ENCODE results near the gene SPRYD3.

SPRYD3 gene

GRCh38 chr12:53045696-53046045, 33.5 kb downstream of the SPRYD3 start:
- H2AFZ ChIP-seq (ENCODE audit: low read depth, low read length, severe bottlenecking), result no peak overlapping the region
- H3K36me3 ChIP-seq (ENCODE audit: low read length), result no peaks in the 10 kb centered on the region
- no peaks in the 10 kb centered on the region for H3K9me2 ChIP-seq (replicated peaks; ENCODE audit: insufficient read depth, low read length)
- no peaks in the 10 kb centered on the region for H3K9me3 ChIP-seq (ENCODE audit: insufficient read depth, low read length)
- TF ChIP-seq, protein P1, sequence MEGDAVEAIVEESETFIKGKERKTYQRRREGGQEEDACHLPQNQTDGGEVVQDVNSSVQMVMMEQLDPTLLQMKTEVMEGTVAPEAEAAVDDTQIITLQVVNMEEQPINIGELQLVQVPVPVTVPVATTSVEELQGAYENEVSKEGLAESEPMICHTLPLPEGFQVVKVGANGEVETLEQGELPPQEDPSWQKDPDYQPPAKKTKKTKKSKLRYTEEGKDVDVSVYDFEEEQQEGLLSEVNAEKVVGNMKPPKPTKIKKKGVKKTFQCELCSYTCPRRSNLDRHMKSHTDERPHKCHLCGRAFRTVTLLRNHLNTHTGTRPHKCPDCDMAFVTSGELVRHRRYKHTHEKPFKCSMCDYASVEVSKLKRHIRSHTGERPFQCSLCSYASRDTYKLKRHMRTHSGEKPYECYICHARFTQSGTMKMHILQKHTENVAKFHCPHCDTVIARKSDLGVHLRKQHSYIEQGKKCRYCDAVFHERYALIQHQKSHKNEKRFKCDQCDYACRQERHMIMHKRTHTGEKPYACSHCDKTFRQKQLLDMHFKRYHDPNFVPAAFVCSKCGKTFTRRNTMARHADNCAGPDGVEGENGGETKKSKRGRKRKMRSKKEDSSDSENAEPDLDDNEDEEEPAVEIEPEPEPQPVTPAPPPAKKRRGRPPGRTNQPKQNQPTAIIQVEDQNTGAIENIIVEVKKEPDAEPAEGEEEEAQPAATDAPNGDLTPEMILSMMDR (IDR thresholded peaks at IDR 0.05; ENCODE audit: insufficient read depth, low read length, poor library complexity, severe bottlenecking), result no peak
- no peak for TF ChIP-seq EZH2phosphoT487 (conservative IDR thresholded peaks at IDR 0.05; ENCODE audit: low read length)
- no peaks in the 10 kb centered on the region for H3K79me2 ChIP-seq (ENCODE audit: insufficient read depth, low read length)
- no peak overlapping the region for H3K4me2 ChIP-seq (ENCODE audit: low read depth, low read length, poor library complexity, severe bottlenecking)
- no peak overlapping the region for H3K4me3 ChIP-seq (ENCODE audit: insufficient read depth, low read length, poor library complexity, severe bottlenecking)
- H3K9ac ChIP-seq (ENCODE audit: low read length), result no peak overlapping the region
- H3K27ac ChIP-seq (ENCODE audit: low read depth, low read length), result no peak overlapping the region
- no peaks in the 10 kb centered on the region for H4K20me1 ChIP-seq (ENCODE audit: low read depth, low read length)
- H3K27me3 ChIP-seq (ENCODE audit: low read length), result no peaks in the 10 kb centered on the region
- H3F3A ChIP-seq (ENCODE audit: insufficient read depth), result peaks cover 14% of the 10 kb centered on the region

- H3K9ac ChIP-seq (ENCODE audit: low read length), result no peak overlapping the region
- no peak overlapping the region for H3K4me3 ChIP-seq (ENCODE audit: insufficient read depth, low read length, poor library complexity, severe bottlenecking)
- no peaks in the 10 kb centered on the region for H3K9me2 ChIP-seq (replicated peaks; ENCODE audit: insufficient read depth, low read length)
- no peaks in the 10 kb centered on the region for H3K27me3 ChIP-seq (ENCODE audit: low read length)
- H3K79me2 ChIP-seq (ENCODE audit: insufficient read depth, low read length), result no peaks in the 10 kb centered on the region
- no peaks in the 10 kb centered on the region for H3K36me3 ChIP-seq (ENCODE audit: low read length)
- no peak overlapping the region for H3K27ac ChIP-seq (ENCODE audit: low read depth, low read length)
- TF ChIP-seq EZH2phosphoT487 (conservative IDR thresholded peaks at IDR 0.05; ENCODE audit: low read length), result no peak
- TF ChIP-seq, protein P1 (IDR thresholded peaks at IDR 0.05; ENCODE audit: insufficient read depth, low read length, poor library complexity, severe bottlenecking), result no peak
- H4K20me1 ChIP-seq (ENCODE audit: low read depth, low read length), result no peaks in the 10 kb centered on the region
- peaks cover 14% of the 10 kb centered on the region for H3F3A ChIP-seq (ENCODE audit: insufficient read depth)
- no peak overlapping the region for H3K4me2 ChIP-seq (ENCODE audit: low read depth, low read length, poor library complexity, severe bottlenecking)
- H2AFZ ChIP-seq (ENCODE audit: low read depth, low read length, severe bottlenecking), result no peak overlapping the region
- no peaks in the 10 kb centered on the region for H3K9me3 ChIP-seq (ENCODE audit: insufficient read depth, low read length)
These were observed 34.1 kb downstream of the SPRYD3 start for GRCh38 chr12:53044896-53045695.

GRCh38 chr12:53044052-53044581, 35.1 kb downstream of the SPRYD3 start:
- no peaks in the 10 kb centered on the region for H3K9me2 ChIP-seq (replicated peaks; ENCODE audit: insufficient read depth, low read length)
- no peak overlapping the region for H3K4me2 ChIP-seq (ENCODE audit: low read depth, low read length, poor library complexity, severe bottlenecking)
- H4K20me1 ChIP-seq (ENCODE audit: low read depth, low read length), result no peaks in the 10 kb centered on the region
- peaks cover 19% of the 10 kb centered on the region for H3F3A ChIP-seq (ENCODE audit: insufficient read depth)
- TF ChIP-seq, protein P1 (IDR thresholded peaks at IDR 0.05; ENCODE audit: insufficient read depth, low read length, poor library complexity, severe bottlenecking), result no peak
- TF ChIP-seq EZH2phosphoT487 (conservative IDR thresholded peaks at IDR 0.05; ENCODE audit: low read length), result no peak
- H3K9me3 ChIP-seq (ENCODE audit: insufficient read depth, low read length), result no peaks in the 10 kb centered on the region
- no peak overlapping the region for H3K27ac ChIP-seq (ENCODE audit: low read depth, low read length)
- H3K36me3 ChIP-seq (ENCODE audit: low read length), result peaks cover 9% of the 10 kb centered on the region
- no peak overlapping the region for H3K4me3 ChIP-seq (ENCODE audit: insufficient read depth, low read length, poor library complexity, severe bottlenecking)
- H3K27me3 ChIP-seq (ENCODE audit: low read length), result no peaks in the 10 kb centered on the region
- no peak overlapping the region for H3K9ac ChIP-seq (ENCODE audit: low read length)
- H2AFZ ChIP-seq (ENCODE audit: low read depth, low read length, severe bottlenecking), result no peak overlapping the region
- no peaks in the 10 kb centered on the region for H3K79me2 ChIP-seq (ENCODE audit: insufficient read depth, low read length)
